HL-60 (cell line): Measurements from ENCODE around the gene KIF22.

Source experiments
- DNase-seq, 2 experiments: peaks; one replicate each; pipeline ENCODE4 v3.0.0-alpha.2; 2010 to 2020; ENCODE audit warnings: low read depth in 1 of 2, low spot score in 1 of 2
- H3K27ac ChIP-seq: fragments of 250-450 bp; sonication (Bioruptor Pico); replicated peaks from 2 replicates; pipeline ENCODE4 v1.5.1; 2020; ENCODE audit warnings: mild to moderate bottlenecking, moderate library complexity
- H3K27me3 ChIP-seq: fragments of 250-450 bp; sonication (Bioruptor Pico); 2 replicates; pipeline ENCODE4 v1.5.1; 2021; ENCODE audit warnings: mild to moderate bottlenecking, moderate library complexity; ENCODE audit not compliant: insufficient read depth, poor library complexity, severe bottlenecking
- H3K4me3 ChIP-seq: replicated peaks from 2 replicates; pipeline ENCODE4 v1.5.1; 2011; ENCODE audit warnings: mild to moderate bottlenecking, control low read depth, low read length; ENCODE audit not compliant: insufficient read depth
- CTCF ChIP-seq: IDR thresholded peaks from one replicate; pipeline ENCODE4 v1.5.1; 2011; ENCODE audit warnings: low read length, control low read depth, inconsistent platforms; ENCODE audit not compliant: insufficient read depth
- GABPA ChIP-seq: IDR thresholded peaks from 2 replicates; pipeline ENCODE4 v1.6.1; 2012; ENCODE audit warnings: low read depth
- POLR2AphosphoS5 ChIP-seq: IDR thresholded peaks from 2 replicates; pipeline ENCODE4 v1.6.1; 2012; ENCODE audit warnings: low read depth
- REST ChIP-seq: IDR thresholded peaks from 2 replicates; pipeline ENCODE4 v1.6.1; 2012; ENCODE audit warnings: low read depth; ENCODE audit not compliant: insufficient replicate concordance
- SPI1 ChIP-seq: IDR thresholded peaks from 2 replicates; pipeline ENCODE4 v1.6.1; 2012; ENCODE audit warnings: low read depth, mild to moderate bottlenecking, borderline replicate concordance

The KIF22 gene

GRCh38 chr16:29842732-29843346 lies 52.3 kb downstream of the KIF22 start:
- Histone ChIP-seq H3K27ac (no peak overlapping the region), H3K27me3 (no peaks in the 10 kb centered on the region), H3K4me3 (no peak overlapping the region)
- TF ChIP-seq SPI1 (no peak), GABPA (no peak), POLR2AphosphoS5 (no peak), REST (no peak), CTCF (no peak)
- no peak for DNase-seq

GRCh38 chr16:29843931-29844330 lies 53.4 kb downstream of the KIF22 start:
- Histone ChIP-seq H3K4me3 (no peak overlapping the region), H3K27me3 (no peaks in the 10 kb centered on the region), H3K27ac (no peak overlapping the region)
- no peak for TF ChIP-seq POLR2AphosphoS5
- TF ChIP-seq REST: no peak
- DNase-seq: no peak

DNA sequence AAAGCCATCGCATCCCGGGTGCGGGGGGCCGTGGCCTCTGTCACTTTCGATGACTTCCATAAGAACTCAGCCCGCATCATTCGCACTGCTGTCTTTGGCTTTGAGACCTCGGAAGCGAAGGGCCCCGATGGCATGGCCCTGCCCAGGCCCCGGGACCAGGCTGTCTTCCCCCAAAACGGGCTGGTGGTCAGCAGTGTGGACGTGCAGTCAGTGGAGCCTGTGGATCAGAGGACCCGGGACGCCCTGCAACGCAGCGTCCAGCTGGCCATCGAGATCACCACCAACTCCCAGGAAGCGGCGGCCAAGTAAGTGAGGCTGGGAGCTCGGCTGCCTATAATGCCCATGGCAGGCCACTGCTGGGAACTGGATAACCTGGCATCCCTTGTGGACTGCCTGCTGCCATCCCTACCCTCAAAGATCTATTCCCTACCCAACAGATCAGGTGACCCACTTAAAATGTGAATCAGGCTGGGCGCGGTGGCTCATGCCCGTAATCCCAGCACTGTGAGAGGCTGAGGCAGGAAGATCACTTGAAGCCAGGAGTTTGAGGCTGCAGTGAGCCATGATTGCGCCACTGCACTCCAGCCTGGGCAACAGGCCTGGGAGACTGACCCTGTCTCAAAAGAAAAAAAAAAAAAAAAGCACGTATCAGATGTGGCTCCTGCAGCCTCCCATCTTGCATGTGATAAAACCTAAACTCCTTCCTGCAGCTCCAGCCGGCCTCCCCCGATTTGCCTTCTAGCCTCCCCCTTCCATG lies 54.2 kb downstream of the KIF22 start:
- H3K27me3 ChIP-seq: no peaks in the 10 kb centered on the region
- no peak overlapping the region for H3K4me3 ChIP-seq
- no peak overlapping the region for H3K27ac ChIP-seq
- DNase-seq: no peak
- TF ChIP-seq CTCF (no peak), POLR2AphosphoS5 (no peak), GABPA (no peak), REST (no peak), SPI1 (no peak)
